GM18505 (cell line): ENCODE data around the gene RNF133.
"Not testable (repeated sequence)": the region's sequence is repeated elsewhere in the genome, so short reads cannot be mapped to it uniquely, and the experiment has no call there.

Experiments used
- ATAC-seq: cut with Tn5 transposase; IDR thresholded peaks from one replicate; pipeline ENCODE4 v1.9.1; 2021; ENCODE audit not compliant: unreplicated experiment
- POLR2A ChIP-seq: IDR thresholded peaks from 4 replicates; pipeline ENCODE4 v1.6.1; 2011; ENCODE audit warnings: borderline replicate concordance; ENCODE audit not compliant: insufficient read depth, insufficient read length; ENCODE audit errors: extremely low read depth

Gene RNF133

GRCh38 chr7:122679813-122680212 is 19.1 kb downstream of the RNF133 start:
- no peak for TF ChIP-seq POLR2A
- no peak for ATAC-seq

DNA sequence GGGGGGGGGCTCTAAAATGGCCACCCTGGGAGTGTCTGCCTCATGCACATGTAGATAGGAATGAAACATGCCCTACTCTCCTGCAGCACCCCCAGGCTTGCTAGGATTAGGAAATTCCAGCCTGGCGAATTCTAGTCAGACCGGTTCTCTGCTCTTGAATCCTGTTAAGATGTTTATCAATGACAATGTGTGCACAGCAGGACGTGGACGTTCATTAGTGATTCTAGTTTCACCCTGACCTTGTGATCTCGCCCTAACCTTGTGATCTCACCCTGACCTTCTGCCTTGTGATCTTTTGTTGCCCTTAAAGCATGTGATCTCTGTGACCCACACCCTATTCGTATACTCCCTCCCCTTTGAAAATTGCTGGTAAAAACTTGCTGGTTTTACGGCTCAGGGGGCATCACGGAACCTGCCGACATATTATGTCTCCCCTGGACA is 19.6 kb downstream of the RNF133 start:
- ATAC-seq = not testable (repeated sequence)

GRCh38 chr7:122677149-122677548 is 21.8 kb downstream of the RNF133 start:
- ATAC-seq = no peak
- TF ChIP-seq POLR2A = no peak

GRCh38 chr7:122676466-122676865 is 22.5 kb downstream of the RNF133 start:
- no peak for ATAC-seq
- TF ChIP-seq POLR2A = no peak

- TF ChIP-seq POLR2A = no peak
- no peak for ATAC-seq
Measured at GRCh38 chr7:122675621-122676020, 23.3 kb downstream of the RNF133 start.

GRCh38 chr7:122675011-122675410 is 23.9 kb downstream of the RNF133 start:
- no peak for TF ChIP-seq POLR2A
- ATAC-seq = no peak

- ATAC-seq = no peak
- no peak for TF ChIP-seq POLR2A
Measured at GRCh38 chr7:122674502-122674901, 24.4 kb downstream of the RNF133 start.

DNA sequence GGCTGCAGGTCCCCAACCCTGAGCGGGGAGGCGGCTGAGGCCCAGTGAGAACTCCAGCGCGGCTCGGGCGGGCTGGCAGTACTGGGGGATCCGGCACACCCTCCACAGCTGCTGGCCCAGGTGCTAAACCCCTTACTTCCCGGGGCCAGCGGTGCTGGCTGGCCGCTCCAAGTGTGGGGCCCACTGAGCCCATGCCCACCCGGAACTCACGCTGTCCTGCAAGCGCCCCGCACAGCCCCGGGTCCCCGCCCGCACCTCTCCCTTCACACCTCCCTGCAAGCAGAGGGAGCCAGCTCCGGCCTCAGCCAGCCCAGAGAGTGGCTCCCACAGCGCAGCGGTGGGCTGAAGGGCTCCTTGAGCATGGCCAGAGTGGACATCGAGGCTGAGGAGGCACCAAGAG is 25.0 kb downstream of the RNF133 start:
- no peak for ATAC-seq
- TF ChIP-seq POLR2A = no peak

DNA sequence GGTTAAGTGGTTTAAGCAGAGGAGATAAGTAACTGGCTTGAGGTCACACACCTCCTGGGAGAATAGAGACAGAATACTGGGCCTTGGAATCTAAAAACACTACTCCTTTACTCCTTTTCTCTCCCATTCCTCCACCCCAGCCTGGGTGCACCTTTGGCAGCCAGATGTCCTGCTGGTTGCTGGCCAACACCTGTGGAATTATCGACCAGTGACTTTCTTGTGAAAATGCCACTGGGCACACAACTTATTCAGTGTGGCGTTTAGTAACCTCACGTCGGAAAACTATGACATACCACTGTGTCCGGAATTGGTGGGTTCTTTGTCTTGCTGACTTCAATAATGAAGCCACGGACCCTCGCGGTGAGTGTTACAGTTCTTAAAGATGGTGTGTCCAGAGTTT is 26.4 kb downstream of the RNF133 start:
- no peak for ATAC-seq
- no peak for TF ChIP-seq POLR2A

DNA sequence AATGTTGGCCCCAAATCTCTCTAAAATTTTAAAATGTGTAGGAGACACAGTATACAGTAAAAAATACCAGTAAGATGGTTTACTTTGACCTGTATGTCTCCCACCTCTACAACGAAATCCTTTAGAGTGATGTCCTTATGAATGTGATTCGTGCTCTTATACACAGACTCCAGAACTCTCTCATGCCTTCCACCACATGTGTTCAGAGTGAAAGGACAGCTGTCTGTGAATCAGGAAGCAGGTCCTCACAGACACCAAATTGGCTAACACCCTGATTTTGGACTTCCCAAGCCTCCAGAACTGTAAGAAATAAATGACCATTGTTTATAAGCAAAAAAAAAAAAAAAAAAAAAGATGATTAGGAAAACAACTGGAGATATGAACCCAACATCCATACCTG is 35.2 kb downstream of the RNF133 start:
- no peak for ATAC-seq
- TF ChIP-seq POLR2A = no peak

DNA sequence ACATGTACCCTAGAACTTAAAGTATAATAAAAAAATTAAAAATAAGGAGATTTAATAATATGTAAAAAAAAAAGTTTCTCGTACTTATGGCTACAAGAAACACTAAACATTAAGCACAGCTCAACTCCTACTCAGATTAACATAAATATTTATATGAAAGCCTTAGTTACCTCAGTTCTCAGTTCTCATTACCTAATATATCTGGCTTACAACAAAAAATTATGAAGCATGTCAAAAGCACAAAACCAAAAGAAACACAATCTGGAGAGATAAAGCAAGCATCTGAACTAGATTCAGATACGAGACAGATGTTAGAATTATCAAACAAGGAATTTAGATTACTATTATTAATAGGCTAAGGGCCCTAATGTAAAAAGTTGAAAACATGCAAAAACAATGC is 40.1 kb downstream of the RNF133 start:
- no peak for TF ChIP-seq POLR2A

GRCh38 chr7:122653685-122654084 is 45.2 kb downstream of the RNF133 start:
- TF ChIP-seq POLR2A = no peak
- no peak for ATAC-seq

More for the DNA sequence above, 40.1 kb downstream of the RNF133 start:
- ATAC-seq = no peak

- TF ChIP-seq POLR2A = no peak
- ATAC-seq = no peak
Measured at GRCh38 chr7:122652876-122653275, 46.0 kb downstream of the RNF133 start.

- TF ChIP-seq POLR2A = no peak
- no peak for ATAC-seq
Measured at GRCh38 chr7:122651451-122651850, 47.5 kb downstream of the RNF133 start.
